NCI-H774 (cell line): ENCODE data around the gene NKX6-1.
A peak's percentile ranks its signal among the peaks of the same experiment; 100 is the strongest.

Source experiments
- DNase-seq: peaks from one replicate; lab custom pipeline; 2025; lab: John Stamatoyannopoulos, UW

NKX6-1 gene

GRCh38 chr4:84498935-84499623 is at the start of gene NKX6-1:
NKX6-1 (minus strand) TSS chr4:84499292; CDS start chr4:84498228, 1,064 bp downstream.
- peak; percentile 84 for DNase-seq

GRCh38 chr4:84547211-84547610 is 48.1 kb upstream of the NKX6-1 start:
- DNase-seq = no peak

- no peak for DNase-seq
Observed at GRCh38 chr4:84545093-84545492, 46.0 kb upstream of the NKX6-1 start.

- DNase-seq = no peak
Observed at GRCh38 chr4:84535901-84536300, 36.8 kb upstream of the NKX6-1 start.

GRCh38 chr4:84531689-84532088 is 32.6 kb upstream of the NKX6-1 start:
- no peak for DNase-seq

GRCh38 chr4:84530871-84531270 is 31.8 kb upstream of the NKX6-1 start:
- no peak for DNase-seq

GRCh38 chr4:84530454-84530853 is 31.4 kb upstream of the NKX6-1 start:
- DNase-seq = no peak

GRCh38 chr4:84529169-84529751 is 30.2 kb upstream of the NKX6-1 start:
- DNase-seq = no peak

GRCh38 chr4:84527391-84527790 is 28.3 kb upstream of the NKX6-1 start:
- DNase-seq = no peak

GRCh38 chr4:84515075-84515474 is 16.0 kb upstream of the NKX6-1 start:
- DNase-seq = no peak

- no peak for DNase-seq
Observed at GRCh38 chr4:84512277-84512676, 13.2 kb upstream of the NKX6-1 start.

GRCh38 chr4:84511703-84512102 is 12.6 kb upstream of the NKX6-1 start:
- DNase-seq = no peak

- DNase-seq = no peak
Observed at GRCh38 chr4:84507941-84508340, 8.8 kb upstream of the NKX6-1 start.

GRCh38 chr4:84504821-84505220 is 5.7 kb upstream of the NKX6-1 start:
- DNase-seq = no peak

- peak; percentile 42 for DNase-seq
Observed at GRCh38 chr4:84503495-84504437, 4.7 kb upstream of the NKX6-1 start.

- DNase-seq = no peak
Observed at GRCh38 chr4:84502955-84503373, 3.9 kb upstream of the NKX6-1 start.

GRCh38 chr4:84502333-84502954 is 3.4 kb upstream of the NKX6-1 start:
- no peak for DNase-seq

GRCh38 chr4:84501721-84502267 is 2.7 kb upstream of the NKX6-1 start:
- DNase-seq = no peak

- no peak for DNase-seq
Observed at GRCh38 chr4:84501202-84501503, 2.1 kb upstream of the NKX6-1 start.

GRCh38 chr4:84500386-84501201 is 1.5 kb upstream of the NKX6-1 start:
- no peak for DNase-seq

GRCh38 chr4:84499624-84499982 is 511 bp upstream of the NKX6-1 start:
- DNase-seq = no peak
